HG02678 (cell line): ENCODE measurements around the gene ZNF526.
A peak's percentile ranks its signal among the peaks of the same experiment; 100 is the strongest.

Experiments used
- ATAC-seq: cut with Tn5 transposase; IDR thresholded peaks from one replicate; pipeline ENCODE4 v1.9.1; 2021; ENCODE audit warnings: mild to moderate bottlenecking, moderate library complexity; ENCODE audit not compliant: unreplicated experiment

Gene ZNF526

GRCh38 chr19:42220751-42221097 lies 612 bp downstream of the ZNF526 start:
- ATAC-seq = no peak

- no peak for ATAC-seq
Observed at GRCh38 chr19:42224940-42225717, 5.0 kb downstream of the ZNF526 start.

- ATAC-seq = no peak
Observed at GRCh38 chr19:42225718-42226292, 5.7 kb downstream of the ZNF526 start.

GRCh38 chr19:42226886-42227285 lies 6.8 kb downstream of the ZNF526 start:
- ATAC-seq = no peak

GRCh38 chr19:42228641-42229040 lies 8.5 kb downstream of the ZNF526 start:
- no peak for ATAC-seq

GRCh38 chr19:42229301-42229854 lies 9.3 kb downstream of the ZNF526 start:
- ATAC-seq = no peak

GRCh38 chr19:42229855-42230351 lies 9.8 kb downstream of the ZNF526 start:
- no peak for ATAC-seq

GRCh38 chr19:42230571-42230970 lies 10.5 kb downstream of the ZNF526 start:
- ATAC-seq = no peak

- no peak for ATAC-seq
Observed at GRCh38 chr19:42232435-42232834, 12.3 kb downstream of the ZNF526 start.

- ATAC-seq = no peak
Observed at GRCh38 chr19:42233106-42233505, 13.0 kb downstream of the ZNF526 start.

- ATAC-seq = no peak
Observed at GRCh38 chr19:42233678-42234292, 13.7 kb downstream of the ZNF526 start.

- ATAC-seq = no peak
Observed at GRCh38 chr19:42234364-42234763, 14.3 kb downstream of the ZNF526 start.

GRCh38 chr19:42235181-42235580 lies 15.1 kb downstream of the ZNF526 start:
- no peak for ATAC-seq

GRCh38 chr19:42239544-42240220 lies 19.6 kb downstream of the ZNF526 start:
- no peak for ATAC-seq

GRCh38 chr19:42241279-42241678 lies 21.2 kb downstream of the ZNF526 start:
- no peak for ATAC-seq

GRCh38 chr19:42242069-42242511 lies 22.0 kb downstream of the ZNF526 start:
- ATAC-seq = peak; percentile 1

- ATAC-seq = peak; percentile 67
Observed at GRCh38 chr19:42242512-42243409, 22.6 kb downstream of the ZNF526 start, which contains the start of gene GSK3A. Gene GSK3A, minus strand, starts transcription at chr19:42242602. Its CDS starts 137 bp downstream, at chr19:42242465.

- peak; percentile 35 for ATAC-seq
Observed at GRCh38 chr19:42244347-42245220, 24.5 kb downstream of the ZNF526 start.

GRCh38 chr19:42245231-42245630 lies 25.1 kb downstream of the ZNF526 start:
- ATAC-seq = no peak
